Measurements from ENCODE around the gene JDP2.

- no peak for TF ChIP-seq CTCF (IDR thresholded peaks at IDR 0.05; ENCODE audit: insufficient read depth, low read depth, low read length)
- TF ChIP-seq EZH2 (IDR thresholded peaks at IDR 0.05; ENCODE audit: insufficient read depth, low read length), result no peak
Measured at GRCh38 chr14:75497701-75498100, 69.9 kb downstream of the JDP2 start.
